Measurements from ENCODE around the gene CRLF3.
"Not testable (repeated sequence)": the region's sequence is repeated elsewhere in the genome, so short reads cannot be mapped to it uniquely, and the experiment has no call there.

Gene CRLF3

DNA sequence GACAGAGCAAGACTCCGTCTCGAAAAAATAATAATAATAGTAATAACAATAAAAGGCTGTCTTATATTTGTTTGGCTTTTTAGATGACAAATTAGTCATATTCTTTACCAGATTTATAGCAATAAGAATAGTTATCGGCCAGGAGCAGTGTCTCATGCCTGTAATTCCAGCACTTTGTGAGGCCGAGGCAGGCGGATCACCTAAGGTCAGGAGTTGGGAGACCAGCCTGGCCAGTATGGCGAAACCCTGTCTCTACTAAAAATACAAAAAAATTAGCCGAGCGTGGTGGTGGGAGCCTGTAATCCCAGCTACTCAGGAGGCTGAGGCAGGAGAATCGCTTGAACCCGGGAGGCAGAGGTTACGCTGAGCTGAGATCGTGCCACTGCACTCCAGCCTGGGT is 10.3 kb downstream of the CRLF3 start:
- not testable (repeated sequence) for DNase-seq (ENCODE audit: low spot score)

DNA sequence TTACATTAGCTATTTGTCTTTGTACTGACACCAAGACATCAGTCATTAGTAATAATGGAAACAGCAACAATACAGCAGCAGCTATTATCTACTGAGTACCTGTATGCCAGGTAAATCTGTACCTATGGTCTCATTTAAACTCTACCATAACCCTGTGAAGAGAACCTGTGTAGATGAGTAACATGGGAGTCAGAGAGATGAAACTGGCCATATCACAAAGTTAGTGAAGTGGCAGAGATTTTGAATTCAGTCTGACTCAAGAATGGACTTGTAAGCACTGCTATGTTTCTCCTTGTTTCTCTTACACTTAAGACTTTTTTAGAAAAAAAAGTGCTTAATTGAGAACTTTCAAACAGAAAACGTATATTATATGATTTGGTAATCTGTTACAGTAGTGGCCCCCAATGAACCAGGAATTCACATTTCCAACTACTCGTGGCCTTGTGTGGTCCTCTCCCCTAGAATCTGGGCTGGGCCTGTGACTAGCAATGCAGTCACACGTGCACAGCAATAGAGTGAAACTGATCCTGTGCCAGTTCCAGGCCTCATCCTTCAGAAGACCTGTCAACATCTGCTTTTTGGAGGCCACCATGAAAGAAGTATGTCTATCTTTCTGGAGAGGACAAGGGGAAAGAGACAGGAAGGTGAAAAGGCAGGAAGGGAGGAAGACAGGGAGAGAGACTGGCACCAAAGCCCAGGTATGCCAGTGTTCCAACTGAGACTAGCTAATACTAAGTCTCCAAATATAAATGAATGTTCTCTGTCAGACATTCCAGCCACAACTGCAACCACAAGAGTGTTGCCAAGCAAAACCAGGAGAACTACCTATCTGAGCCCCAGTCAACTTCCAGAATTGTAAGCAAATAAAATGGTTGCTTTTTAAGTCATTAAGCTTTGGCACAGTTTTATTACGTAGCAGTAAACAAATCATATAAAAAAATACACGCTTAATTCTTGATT is 12.0 kb downstream of the CRLF3 start:
- peak; percentile 27 for DNase-seq (ENCODE audit: low spot score)

DNA sequence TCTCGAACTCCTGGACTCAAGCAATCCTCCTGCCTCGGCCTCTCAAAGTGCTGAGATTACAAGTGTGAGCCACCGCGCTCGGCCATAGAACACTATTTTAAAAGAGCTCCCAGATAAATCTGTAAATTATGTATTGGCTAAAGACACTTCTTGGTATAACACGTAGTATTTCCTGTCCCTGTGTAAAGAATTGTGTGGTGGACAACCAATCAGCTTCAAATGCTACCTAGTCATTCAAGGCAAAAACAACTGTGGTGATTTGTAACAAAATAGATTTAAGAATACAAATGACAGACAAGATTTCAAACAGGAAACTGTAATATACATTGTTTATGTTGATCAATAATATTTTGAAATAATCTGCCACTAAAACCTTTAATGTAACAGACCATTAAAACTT is 14.6 kb downstream of the CRLF3 start:
- DNase-seq (ENCODE audit: low spot score), result no peak

DNA sequence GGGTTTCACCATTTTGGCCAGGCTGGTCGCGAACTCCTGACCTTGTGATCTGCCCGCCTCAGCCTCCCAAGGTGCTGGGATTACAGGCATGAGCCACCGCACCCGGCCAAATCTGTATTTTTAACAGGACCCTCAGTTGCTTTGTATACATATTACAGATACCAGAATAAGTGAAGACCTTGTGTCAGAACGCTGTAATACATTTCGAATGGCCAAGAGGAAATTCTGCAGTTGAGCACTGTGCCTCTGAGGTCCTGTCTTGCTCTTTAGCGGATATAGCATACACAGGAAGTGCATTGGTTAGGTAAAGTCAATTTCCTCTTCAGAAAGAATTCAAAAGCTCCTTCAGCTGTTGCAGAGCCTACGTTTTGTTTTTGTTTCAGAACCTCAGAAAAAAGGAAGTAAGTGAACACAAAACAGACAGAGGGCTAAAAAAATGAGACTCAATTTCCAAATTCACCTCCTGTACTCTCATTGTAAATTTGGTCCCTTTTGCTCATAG is 15.7 kb downstream of the CRLF3 start:
- DNase-seq (ENCODE audit: low spot score), result no peak

DNA sequence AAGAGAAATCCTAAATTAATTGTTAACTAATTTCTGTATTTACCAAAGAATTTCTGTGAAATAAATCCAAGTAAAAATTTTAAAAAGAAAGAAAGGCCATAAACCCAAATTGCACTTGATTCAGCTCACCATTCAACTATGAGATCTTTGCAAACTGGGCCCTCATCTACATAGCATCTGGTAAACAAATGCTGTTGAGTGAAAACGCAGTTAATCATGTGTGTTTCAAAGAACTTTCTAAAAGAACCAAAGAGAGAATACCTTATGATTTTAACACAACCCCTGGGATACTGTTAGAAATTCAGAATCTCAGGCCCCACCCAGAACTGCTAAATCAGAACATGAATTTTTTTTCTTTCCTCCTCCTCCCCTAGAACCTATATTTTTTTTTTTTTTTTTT is 16.6 kb downstream of the CRLF3 start:
- no peak for DNase-seq (ENCODE audit: low spot score)

DNA sequence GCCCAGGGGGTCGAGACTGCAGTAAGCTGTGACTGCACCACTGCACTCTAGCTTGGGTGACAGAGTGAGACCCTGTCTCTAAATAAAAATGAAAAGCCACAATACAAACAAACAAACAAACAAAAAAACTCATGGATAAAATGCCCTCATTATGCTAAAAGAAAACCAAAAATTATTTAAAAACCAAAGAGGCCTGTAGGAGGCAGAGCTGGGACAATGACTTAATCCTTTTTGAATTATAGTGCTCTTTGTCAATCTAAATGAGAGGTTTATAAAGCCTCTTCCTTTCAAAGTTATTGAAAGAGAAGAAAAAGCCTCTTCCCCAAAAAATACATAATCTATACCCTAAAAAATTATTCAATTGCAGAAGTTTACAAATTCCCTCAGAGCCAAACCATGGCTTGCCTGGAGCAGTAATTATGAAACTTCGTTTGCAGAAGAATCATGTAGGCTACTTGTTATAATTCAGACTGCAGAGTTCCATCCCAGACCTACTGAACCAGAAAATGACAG is 18.5 kb downstream of the CRLF3 start:
- DNase-seq (ENCODE audit: low spot score), result no peak

DNA sequence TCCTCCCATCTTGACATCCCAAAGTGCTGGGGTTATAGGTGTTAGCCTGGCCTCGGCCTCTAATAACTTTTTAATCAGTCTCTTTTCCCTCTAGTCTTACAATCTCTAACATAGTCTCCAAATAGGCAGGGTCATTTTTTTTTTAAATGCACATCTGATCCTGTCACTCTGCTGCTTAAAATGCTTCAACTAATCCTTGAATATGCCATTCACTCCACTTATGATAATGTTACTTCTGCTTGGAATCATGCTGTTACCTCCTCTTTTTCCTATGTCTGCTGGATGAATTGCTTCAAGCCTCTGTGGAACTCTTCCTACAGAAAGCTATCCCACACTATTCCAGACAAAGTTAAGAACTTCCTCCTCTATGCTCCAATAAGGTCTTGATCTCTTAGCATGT is 22.8 kb downstream of the CRLF3 start:
- DNase-seq (ENCODE audit: low spot score), result no peak

DNA sequence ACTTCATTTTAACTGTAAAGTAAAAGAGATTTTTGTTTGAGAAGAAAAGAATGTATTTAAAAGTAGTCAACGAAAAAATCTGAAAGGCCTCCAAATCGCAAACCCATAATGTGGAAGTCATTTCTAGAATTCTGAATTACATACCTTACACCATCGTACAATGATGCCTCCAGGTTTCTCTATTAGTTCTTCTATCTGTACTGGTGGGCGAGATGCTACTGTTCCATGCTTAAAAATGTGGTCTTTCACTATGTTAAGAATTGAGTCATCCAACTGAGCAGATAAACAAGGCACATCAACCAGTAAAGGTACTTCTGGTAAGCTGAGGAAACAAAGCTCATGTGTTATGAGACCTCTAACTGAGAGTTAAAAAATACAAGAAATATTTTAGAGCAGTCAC is 28.5 kb downstream of the CRLF3 start:
- DNase-seq (ENCODE audit: low spot score), result no peak

DNA sequence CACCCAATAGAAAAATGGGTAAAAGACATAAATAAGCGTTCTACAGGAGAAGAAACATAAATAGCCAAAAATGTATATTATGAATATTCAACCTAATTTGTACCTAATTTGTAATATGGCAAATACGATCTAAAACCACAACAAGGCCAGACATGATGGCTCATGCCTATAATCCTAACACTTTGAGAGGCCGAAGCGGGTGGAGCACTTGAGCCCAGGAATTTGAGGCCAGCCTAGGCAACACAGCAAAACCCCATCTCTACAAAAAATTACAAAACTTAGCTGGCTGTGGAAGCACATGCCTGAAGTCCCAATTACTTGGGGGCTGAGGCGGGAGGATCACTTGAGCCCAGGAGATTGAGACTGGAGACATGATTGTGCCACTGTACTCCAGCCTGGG is 30.1 kb downstream of the CRLF3 start:
- DNase-seq (ENCODE audit: low spot score), result no peak

DNA sequence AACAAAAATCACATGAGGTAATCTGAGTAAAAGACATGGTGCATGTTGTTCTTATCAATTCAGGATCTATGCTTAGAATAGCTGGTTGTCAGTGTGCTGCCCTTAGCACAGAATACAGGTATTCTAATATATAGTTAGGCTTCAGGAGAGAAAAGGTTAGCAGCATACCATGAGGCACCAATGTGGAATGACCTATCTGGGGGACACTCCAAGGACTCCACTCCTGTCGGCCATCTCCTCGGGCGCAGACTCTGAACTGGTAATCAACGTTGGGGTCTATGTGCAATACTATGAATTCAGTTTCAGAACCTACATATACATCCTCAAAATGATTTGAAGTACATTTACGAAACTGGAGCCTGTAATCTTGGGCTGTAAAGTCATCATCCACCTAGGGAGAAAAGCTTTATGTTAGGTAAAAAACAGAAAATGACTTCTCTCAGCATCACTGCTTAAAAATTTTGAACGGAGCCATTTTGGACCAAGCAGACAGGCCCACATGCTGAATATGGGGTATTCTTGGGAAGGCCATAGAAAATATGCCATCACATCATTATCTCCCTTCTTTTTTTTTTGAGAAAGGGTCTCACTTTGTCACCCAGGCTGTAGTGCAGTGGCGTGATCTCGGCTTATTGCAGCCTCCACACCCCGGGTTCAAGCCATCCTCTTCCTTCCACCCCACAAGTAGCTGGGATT is 31.1 kb downstream of the CRLF3 start:
- no peak for DNase-seq (ENCODE audit: low spot score)

DNA sequence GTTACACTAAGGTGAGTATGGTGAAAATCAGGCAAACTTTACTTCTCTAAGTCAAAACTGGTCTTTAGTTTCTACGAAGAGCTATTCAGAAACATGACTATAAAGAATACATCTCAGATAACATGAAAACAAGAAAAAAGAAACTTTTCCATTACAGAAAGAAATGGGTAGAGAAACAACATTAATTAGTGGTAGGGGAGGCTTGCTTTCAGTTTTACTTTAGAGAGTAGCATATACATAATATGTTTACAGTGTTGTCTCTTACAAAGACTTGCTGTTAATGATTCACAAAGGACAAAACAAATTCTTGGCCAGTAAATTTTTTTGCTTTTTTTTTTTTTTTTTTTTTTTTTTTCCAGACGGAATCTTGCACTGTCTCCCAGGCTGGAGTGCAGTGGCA is 34.2 kb downstream of the CRLF3 start:
- DNase-seq (ENCODE audit: low spot score), result no peak

DNA sequence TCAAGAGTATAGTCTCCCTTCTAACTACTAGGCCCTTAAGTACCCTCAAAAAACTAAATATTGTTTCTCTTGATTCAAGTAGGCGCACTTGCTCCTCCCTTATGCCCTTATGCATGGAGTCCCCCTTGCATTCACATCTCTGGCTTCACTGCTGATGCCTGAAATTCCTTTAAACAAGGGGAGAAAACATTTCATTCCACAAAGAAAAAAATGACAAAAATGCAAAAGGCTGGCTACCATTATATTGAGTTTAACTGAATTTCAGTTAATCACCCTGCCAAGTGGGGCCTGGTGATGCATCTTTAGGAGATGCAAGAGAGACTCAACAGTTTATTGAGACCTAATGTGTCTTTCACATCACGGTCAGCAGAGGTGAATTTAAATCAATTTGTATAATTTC is 35.6 kb downstream of the CRLF3 start:
- peak; percentile 48 for DNase-seq (ENCODE audit: low spot score)

DNA sequence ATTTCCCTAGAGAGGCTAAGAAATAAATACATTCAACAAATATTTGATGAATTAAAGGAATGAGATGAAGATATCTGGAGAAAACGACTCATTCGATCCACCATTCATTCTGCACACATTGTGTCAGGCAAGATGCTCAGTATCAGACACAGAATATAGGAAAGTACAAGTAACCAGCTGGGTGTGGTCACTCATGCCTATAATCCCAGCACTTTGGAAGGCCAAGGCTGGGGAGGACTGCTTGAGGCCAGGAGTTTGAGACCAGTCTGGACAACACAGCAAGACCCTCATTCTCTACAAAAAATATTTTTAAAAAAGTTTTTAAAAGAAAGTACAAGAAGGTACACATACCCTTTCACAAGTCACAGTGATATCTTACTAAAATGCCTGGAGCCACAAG is 42.3 kb downstream of the CRLF3 start:
- DNase-seq (ENCODE audit: low spot score), result no peak

DNA sequence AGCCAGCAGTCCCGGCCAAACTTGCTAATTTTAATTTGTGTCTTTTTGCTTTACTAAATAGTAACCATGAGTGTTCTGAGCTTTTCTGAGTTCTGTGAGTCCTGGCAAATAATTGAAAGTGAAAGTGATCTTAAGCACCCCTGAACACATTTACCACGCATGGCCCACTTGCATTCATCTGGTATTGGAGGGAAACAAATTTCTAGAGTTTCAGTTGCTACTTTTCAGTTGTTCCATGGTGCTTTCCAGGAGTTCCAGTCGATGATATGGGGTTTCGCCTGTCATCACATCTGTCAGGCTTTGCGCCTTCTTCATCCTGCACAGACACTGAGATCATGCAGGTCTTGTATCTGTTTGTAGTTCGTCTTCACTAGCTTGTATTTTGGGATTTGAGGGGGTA is 44.1 kb downstream of the CRLF3 start:
- no peak for DNase-seq (ENCODE audit: low spot score)

DNA sequence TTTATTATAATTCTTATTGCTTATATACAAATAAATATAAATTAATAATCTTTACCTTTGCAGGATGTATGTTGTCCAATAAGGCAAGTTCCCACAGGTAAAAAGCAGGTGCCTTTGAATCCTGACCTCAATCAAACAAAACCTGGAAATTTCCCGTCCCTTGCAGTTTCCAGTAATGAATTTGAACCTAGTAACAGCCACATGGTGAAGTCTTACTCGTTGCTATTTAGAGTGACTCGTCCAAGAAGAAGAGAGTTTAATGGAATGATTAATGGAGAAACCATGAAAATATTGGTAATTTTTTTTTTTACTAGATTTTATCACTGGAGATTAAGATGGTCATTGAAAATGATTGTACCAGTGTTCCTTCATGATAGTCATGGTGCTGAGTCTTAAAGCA is 55.7 kb downstream of the CRLF3 start:
- DNase-seq (ENCODE audit: low spot score), result not testable (repeated sequence)

DNA sequence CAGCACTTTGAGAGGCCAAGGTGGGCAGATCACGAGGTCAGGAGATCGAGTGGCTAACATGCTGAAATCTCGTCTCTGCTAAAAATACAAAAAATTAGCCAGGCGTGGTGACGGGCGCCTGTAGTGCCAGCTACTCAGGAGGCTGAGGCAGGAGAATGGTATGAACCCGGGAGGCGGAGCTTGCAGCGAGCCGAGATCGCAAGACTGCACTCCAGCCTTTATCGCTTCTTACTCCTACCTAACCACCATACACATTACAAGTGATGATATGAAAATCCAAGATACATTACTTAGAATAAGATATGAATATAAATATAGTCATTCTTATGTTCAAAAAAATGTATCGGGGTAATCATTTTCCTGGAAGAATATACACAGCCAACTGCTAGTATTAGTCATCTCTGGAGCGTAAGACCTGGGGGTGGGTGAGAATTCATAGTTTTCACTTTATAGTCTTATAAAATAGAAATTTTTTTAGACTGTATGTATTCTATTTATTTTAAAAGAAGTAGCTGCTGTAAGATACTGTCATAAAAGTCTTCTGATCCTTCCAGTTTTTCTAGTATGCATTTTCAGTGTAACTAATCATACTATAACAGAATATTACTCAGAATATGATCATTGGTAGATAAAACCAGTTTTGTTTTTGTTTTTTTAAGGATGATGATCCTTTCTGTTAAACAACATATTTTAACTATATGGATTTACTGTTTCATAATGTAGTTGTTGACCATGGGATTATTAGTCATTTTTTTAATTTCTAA is 56.7 kb downstream of the CRLF3 start:
- DNase-seq (ENCODE audit: low spot score), result not testable (repeated sequence)

DNA sequence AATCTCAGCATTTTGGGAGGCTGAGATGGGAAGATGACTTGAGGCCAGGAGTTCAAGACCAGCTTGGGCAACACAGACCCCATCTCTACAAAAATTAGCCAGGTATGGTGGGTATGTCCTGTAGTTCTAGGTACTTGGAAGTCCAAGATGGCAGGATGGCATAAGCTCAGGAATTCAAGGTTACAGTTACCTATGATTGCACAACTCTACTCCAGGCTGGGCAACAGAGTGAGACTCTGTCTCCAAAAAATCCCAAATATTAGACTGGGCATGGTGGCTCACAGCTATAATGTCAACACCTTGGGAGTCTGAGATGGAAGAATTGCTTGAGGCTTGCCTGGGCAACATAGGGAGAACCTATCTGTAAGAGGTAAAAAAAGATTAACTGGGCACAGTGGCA is 63.4 kb downstream of the CRLF3 start:
- no peak for DNase-seq (ENCODE audit: low spot score)

DNA sequence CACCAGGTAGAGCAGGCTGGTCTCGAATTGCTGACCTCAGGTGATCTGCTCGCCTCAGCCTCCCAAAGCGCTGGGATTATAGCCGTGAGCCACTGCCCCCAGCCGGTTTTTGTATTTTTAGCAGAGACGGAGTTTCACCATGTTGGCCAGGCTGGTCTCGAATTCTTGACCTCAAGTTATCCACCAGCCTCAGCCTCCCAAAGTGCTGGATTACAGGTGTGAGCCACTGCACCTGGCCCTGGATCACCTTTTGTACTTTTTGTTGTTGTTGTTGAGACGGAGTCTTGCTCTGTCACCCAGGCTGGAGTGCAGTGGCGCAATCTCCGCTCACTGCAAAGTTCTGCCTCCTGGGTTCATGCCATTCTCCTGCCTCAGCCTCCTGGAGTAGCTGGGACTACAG is 71.2 kb downstream of the CRLF3 start:
- not testable (repeated sequence) for DNase-seq (ENCODE audit: low spot score)

DNA sequence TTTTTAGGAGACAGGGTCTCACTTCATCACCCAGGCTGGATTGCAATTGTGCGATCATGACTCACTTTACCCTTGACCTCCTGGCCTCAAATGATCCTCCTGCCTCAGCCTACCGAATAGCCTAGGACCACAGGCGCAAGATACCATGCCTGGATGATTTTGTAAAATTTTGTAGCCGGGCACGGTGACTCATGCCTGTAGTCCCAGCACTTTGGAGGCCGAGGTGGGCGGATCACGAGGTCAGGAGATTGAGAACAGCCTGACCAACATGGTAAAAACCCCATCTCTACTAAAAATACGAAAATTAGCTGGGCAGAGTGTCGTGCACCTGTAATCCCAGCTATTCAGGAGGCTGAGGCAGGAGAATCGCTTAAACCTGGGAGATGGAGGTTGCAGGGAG is 73.5 kb downstream of the CRLF3 start:
- not testable (repeated sequence) for DNase-seq (ENCODE audit: low spot score)

DNA sequence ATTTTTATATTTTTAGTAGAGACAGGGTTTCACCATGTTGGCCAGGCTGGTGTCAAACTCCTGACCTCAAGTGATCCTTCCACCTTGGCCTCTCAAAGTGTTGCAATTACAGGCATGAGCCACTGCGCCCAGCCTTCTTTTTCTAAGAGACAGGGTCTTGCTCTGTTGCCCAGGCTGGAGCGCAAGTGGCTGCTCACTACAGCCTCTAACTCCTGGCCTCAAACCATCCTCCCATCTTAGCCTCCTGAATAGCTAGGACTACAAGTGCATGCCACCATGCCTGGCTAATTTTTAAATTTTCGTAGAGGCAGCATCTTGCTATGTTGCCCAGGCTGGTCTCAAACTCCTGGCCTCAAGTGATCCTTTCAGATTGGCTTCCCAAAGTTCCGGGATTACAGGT is 76.9 kb downstream of the CRLF3 start:
- DNase-seq (ENCODE audit: low spot score), result not testable (repeated sequence)

DNA sequence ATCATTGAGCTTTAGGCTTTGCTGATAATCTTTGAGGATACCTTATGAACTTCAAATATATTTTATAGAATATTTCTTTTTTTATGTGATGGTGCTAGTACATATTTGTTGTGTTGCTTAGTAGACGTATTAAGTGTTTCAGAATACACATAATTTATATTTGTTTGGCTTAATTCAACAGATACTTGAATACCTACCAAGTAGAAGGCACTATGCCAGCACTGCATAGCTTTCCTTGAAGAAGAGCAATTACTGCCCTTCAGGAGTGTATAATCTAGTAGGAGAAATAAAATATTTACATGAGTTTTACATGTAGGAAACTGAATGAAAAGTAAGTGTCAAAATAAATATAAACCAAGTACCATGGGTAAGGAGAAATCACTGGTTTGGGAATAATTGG is 81.8 kb downstream of the CRLF3 start:
- DNase-seq (ENCODE audit: low spot score), result not testable (repeated sequence)

DNA sequence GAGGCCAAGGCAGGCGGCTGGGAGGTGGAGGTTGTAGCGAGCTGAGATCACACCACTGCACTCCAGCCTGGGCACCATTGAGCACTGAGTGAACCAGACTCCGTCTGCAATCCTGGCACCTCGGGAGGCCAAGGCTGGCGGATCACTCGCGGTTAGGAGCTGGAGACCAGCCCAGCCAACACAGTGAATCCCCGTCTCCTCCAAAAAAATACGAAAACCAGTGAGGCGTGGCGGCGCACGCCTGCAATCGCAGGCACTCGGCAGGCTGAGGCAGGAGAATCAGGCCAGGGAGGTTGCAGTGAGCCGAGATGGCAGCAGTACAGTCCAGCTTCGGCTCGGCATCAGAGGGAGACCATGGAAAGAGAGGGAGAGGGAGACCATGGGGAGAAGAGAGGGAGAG is 88.1 kb downstream of the CRLF3 start:
- DNase-seq (ENCODE audit: low spot score), result not testable (repeated sequence)

Data from AG08395 (cell line).